Panc1 (cell line): Measurements from ENCODE around the gene GRID1.

Experiments used
- CTCF ChIP-seq: fragments of 450-650 bp; IDR thresholded peaks from 2 replicates; pipeline ENCODE4 v1.5.1; 2017; ENCODE audit warnings: mild to moderate bottlenecking
- POLR2AphosphoS5 ChIP-seq: IDR thresholded peaks from 2 replicates; pipeline ENCODE4 v1.6.1; 2012; ENCODE audit warnings: mild to moderate bottlenecking, low read depth, low read length, moderate library complexity
- SIN3A ChIP-seq: IDR thresholded peaks from 2 replicates; pipeline ENCODE4 v1.6.1; 2012; ENCODE audit warnings: low read depth, mild to moderate bottlenecking, low read length, moderate library complexity, borderline replicate concordance; ENCODE audit not compliant: insufficient read depth
- TCF7L2 ChIP-seq: IDR thresholded peaks from 2 replicates; pipeline ENCODE4 v1.6.1; 2011; ENCODE audit warnings: mild to moderate bottlenecking, low read depth, low read length, inconsistent platforms
- TF ChIP-seq, protein P1 (sequence below), 2 experiments: IDR thresholded peaks; 2 replicates each; pipeline ENCODE4 v1.6.1; 2011 to 2012; ENCODE audit warnings: low read depth in 2 of 2, control low read depth in 1 of 2, low read length in 1 of 2, mild to moderate bottlenecking in 1 of 2, moderate library complexity in 1 of 2; ENCODE audit not compliant: insufficient read depth in 1 of 2

GRCh38 chr10:86301971-86302370 is 64.6 kb downstream of the GRID1 start:
- TF ChIP-seq CTCF, result no peak
- TF ChIP-seq POLR2AphosphoS5, result no peak
- TF ChIP-seq, protein P1, sequence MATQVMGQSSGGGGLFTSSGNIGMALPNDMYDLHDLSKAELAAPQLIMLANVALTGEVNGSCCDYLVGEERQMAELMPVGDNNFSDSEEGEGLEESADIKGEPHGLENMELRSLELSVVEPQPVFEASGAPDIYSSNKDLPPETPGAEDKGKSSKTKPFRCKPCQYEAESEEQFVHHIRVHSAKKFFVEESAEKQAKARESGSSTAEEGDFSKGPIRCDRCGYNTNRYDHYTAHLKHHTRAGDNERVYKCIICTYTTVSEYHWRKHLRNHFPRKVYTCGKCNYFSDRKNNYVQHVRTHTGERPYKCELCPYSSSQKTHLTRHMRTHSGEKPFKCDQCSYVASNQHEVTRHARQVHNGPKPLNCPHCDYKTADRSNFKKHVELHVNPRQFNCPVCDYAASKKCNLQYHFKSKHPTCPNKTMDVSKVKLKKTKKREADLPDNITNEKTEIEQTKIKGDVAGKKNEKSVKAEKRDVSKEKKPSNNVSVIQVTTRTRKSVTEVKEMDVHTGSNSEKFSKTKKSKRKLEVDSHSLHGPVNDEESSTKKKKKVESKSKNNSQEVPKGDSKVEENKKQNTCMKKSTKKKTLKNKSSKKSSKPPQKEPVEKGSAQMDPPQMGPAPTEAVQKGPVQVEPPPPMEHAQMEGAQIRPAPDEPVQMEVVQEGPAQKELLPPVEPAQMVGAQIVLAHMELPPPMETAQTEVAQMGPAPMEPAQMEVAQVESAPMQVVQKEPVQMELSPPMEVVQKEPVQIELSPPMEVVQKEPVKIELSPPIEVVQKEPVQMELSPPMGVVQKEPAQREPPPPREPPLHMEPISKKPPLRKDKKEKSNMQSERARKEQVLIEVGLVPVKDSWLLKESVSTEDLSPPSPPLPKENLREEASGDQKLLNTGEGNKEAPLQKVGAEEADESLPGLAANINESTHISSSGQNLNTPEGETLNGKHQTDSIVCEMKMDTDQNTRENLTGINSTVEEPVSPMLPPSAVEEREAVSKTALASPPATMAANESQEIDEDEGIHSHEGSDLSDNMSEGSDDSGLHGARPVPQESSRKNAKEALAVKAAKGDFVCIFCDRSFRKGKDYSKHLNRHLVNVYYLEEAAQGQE (IDR thresholded peaks at IDR 0.05; ENCODE audit: insufficient read depth in 1 of 2, low read depth in 2 of 2, low read length in 1 of 2), result no peak
- TF ChIP-seq SIN3A, result no peak
- no peak for TF ChIP-seq TCF7L2
